ENCODE data around the gene GORAB. TPM values are rescaled to one million over a fixed set of nuclear protein-coding genes. Genes with fewer than 3 reads are reported as not detected.

The GORAB gene
- total and polyA plus RNA-seq, 9 of the 15 experiments (the other 6 are each of a cell fraction or from before 2014, with no cell fraction given), result 4.4 to 12.9 (median 8.9) TPM

DNA sequence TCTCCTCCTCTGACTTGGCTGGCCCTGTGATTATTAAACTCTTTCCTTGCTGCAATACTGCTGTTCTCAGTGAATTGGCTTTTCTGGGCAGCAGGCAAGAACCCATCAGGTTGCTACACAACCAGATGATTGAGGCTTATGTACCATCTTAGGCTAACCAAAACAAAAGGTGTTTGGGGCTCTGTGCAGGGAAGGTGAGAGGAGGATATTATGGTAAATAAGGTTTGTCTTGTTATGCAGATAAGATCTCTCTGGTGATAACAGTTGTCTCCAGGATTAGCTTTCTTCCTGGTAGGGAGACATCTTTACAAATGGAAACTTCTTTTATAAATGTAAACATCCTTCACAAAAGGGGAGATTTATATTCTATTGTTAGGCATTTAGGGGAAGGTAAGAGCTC lies 44.5 kb upstream of the GORAB start (continued):
- TF ChIP-seq, protein P1, sequence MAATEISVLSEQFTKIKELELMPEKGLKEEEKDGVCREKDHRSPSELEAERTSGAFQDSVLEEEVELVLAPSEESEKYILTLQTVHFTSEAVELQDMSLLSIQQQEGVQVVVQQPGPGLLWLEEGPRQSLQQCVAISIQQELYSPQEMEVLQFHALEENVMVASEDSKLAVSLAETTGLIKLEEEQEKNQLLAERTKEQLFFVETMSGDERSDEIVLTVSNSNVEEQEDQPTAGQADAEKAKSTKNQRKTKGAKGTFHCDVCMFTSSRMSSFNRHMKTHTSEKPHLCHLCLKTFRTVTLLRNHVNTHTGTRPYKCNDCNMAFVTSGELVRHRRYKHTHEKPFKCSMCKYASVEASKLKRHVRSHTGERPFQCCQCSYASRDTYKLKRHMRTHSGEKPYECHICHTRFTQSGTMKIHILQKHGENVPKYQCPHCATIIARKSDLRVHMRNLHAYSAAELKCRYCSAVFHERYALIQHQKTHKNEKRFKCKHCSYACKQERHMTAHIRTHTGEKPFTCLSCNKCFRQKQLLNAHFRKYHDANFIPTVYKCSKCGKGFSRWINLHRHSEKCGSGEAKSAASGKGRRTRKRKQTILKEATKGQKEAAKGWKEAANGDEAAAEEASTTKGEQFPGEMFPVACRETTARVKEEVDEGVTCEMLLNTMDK (IDR thresholded peaks at IDR 0.05; ENCODE audit: borderline replicate concordance, insufficient read depth, low read depth, low read length, poor library complexity, severe bottlenecking), result no peak
- TF ChIP-seq SIRT6 (IDR thresholded peaks at IDR 0.05; ENCODE audit: low read depth, low read length), result no peak
- no peak for TF ChIP-seq NEUROD1 (IDR thresholded peaks at IDR 0.05; ENCODE audit: borderline replicate concordance, low read depth, low read length, partially characterized antibody)

DNA sequence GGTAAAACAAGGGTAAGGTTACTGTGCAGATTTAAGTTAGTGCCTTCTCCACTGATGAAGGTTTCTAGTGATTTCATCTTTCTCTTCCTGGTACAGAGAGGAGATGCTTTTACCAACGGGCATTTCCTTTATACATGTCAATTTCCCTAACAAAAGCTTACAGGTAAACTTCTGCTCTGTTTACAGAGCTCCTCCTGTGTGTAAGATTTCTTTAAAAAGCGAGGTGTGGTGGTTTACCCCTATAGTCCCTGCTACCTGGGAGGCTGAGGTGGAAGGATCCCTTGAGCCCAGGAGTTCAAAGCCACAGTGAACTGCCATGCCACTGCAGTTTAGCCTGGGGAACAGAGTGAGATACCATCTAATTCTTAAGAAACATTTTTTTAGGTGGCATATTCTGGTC lies 40.7 kb upstream of the GORAB start:
- Histone ChIP-seq H3K36me3 (ENCODE audit: control insufficient read depth, insufficient read depth, low read length) (no peaks in the 10 kb centered on the region), H3K27me3 (ENCODE audit: control insufficient read depth in 2 of 2, insufficient read depth in 2 of 2, low read length in 2 of 2) (no peaks in the 10 kb centered on the region), H3K27ac (ENCODE audit: extremely low read depth, low read depth, low read length) (no peak overlapping the region), H2AFZ (ENCODE audit: low read depth, low read length) (no peak overlapping the region), H3K4me3 (no peak overlapping the region), H3K9ac (ENCODE audit: insufficient read depth in 1 of 2, low read depth in 2 of 2, low read length in 2 of 2) (no peak overlapping the region), H3K9me3 (replicated peaks; ENCODE audit: control insufficient read depth, insufficient read depth, low read depth, low read length) (no peaks in the 10 kb centered on the region), H3K4me1 (replicated peaks in 1 of 2; ENCODE audit: control insufficient read depth in 2 of 2, insufficient read depth in 2 of 2, low read length in 2 of 2) (no peaks in the 10 kb centered on the region), H3K9me1 (ENCODE audit: control insufficient read depth, insufficient read depth, low read length) (no peaks in the 10 kb centered on the region), H3K79me2 (ENCODE audit: control insufficient read depth, insufficient read depth, low read length) (no peaks in the 10 kb centered on the region), H4K20me1 (replicated peaks; ENCODE audit: control insufficient read depth, insufficient read depth, low read length) (no peaks in the 10 kb centered on the region), H3K4me2 (ENCODE audit: insufficient read depth, low read length) (no peak overlapping the region)
- in situ Hi-C loops (cut with MboI) (no loop called here), intact Hi-C loops (cut with micrococcal nuclease) (no loop called here)
- no peak for DNase-seq (ENCODE audit: extremely low read depth in 1 of 4, low spot score in 3 of 4)
- ChIA-PET POLR2A (no interaction called here), CTCF (ENCODE audit: low intra/inter-chr PET ratio) (no interaction called here)
- TF ChIP-seq, protein P2, sequence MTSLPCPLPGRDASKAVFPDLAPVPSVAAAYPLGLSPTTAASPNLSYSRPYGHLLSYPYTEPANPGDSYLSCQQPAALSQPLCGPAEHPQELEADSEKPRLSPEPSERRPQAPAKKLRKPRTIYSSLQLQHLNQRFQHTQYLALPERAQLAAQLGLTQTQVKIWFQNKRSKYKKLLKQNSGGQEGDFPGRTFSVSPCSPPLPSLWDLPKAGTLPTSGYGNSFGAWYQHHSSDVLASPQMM (CRISPR knock-in tag; IDR thresholded peaks at IDR 0.05), result no peak
- TF ChIP-seq KDM5B (IDR thresholded peaks at IDR 0.05; ENCODE audit: insufficient replicate concordance, low read depth, low read length) (no peak), SMAD4 (CRISPR knock-in tag; conservative IDR thresholded peaks at IDR 0.05) (no peak), ESRRA (IDR thresholded peaks at IDR 0.05; ENCODE audit: borderline replicate concordance, low read depth) (no peak), RBBP5 (IDR thresholded peaks at IDR 0.05; ENCODE audit: borderline replicate concordance, insufficient read depth, low read length, poor library complexity, severe bottlenecking) (no peak), PTTG1 (tag; IDR thresholded peaks at IDR 0.05; ENCODE audit: low read depth) (no peak), JUND (IDR thresholded peaks at IDR 0.05; ENCODE audit: borderline replicate concordance, low read depth, low read length) (no peak), JUND (tag; IDR thresholded peaks at IDR 0.05; ENCODE audit: borderline replicate concordance, low read depth, low read length) (no peak), KAT2B (IDR thresholded peaks at IDR 0.05; ENCODE audit: low read depth, low read length) (no peak), SRSF9 (IDR thresholded peaks at IDR 0.05; ENCODE audit: borderline replicate concordance, low read depth, low read length) (no peak), ZNF184 (CRISPR knock-in tag; IDR thresholded peaks at IDR 0.05) (no peak)
- WGBS (ENCODE audit: insufficient coverage, low coverage, missing lambda C conversion rate), result 0% methylated on average over 2 of the region's 2 CpGs
- ATAC-seq, result no peak
- FAIRE-seq, result no peak
- BruUV-seq (replicated peaks), result no TSS peak

Data from K562 (cell line).